Islet of Langerhans (tissue), 1 donor: Measurements from ENCODE around the gene FBN2.
"Not testable (repeated sequence)": the region's sequence is repeated elsewhere in the genome, so short reads cannot be mapped to it uniquely, and the experiment has no call there.

Source experiments
- FAIRE-seq: peaks from one replicate; lab custom pipeline; 2011; peaks lifted over from hg19 to GRCh38; lab: Jason Lieb, UNC

The FBN2 gene

DNA sequence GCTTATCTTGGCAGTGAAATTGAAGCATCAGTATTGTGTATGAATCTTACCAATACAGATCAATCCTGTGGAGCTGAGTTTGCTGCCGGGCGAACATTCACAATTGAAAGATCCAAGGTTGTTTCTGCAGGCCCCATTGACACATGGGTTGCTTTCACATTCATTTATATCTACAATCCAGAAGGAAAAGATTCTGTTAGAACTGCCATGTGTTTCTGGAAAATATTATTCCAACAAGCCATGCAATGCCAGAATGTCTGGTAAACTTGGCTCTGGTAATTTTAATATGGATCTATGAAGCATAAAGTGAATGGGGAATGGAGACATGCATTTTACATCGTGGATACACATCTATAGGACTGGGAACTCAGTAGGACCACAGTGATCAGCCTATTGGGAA, 180.8 kb downstream of the FBN2 start:
- no peak for FAIRE-seq

DNA sequence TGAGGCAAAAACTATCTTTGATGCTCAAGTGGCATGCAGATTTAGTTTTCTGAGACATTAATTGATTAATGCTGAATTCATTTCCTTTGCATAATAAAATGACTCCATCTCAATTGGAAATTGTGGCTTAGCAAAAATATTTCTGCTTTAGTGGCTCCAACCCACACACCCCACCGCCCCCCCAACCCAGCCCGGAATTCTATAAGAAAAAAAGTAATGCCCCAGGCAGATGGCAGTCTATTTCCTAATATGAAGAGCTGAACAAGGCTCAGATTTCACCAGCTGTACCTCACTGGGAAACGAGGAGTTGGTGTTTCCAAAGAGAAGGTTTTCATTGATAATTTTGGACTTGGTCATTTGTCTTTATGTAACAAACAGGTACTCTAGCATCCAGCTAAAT, 182.1 kb downstream of the FBN2 start:
- FAIRE-seq = no peak

DNA sequence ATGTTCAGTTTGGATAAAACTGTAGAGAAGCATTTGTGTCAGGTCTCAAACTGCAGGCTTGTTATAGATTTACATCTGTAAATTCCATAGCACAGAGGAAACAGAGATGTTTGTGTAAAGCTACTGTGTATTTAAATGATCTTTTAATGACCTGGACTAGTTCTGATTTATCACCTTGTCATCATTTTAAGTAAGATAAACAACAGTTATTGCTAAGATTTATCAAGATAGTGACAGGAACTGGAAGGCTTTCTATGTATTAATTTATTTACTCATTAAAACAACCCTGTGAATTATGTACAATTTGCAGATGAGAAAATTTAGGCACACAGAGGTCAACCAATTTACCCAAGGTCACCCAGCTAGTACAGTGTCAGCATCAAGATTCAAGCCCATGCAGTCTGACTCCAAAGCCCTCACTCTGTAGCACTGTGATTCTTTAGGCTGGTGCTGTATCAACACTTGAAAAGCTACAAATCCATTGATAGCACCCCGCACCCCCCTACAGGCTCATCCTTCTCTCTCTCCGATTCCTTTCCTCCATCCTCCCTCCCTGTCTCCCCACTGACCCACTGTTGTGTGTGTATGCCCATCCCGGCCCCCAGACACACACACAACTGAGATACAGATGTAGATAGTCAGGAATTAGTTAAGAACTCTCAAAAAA, 184.5 kb downstream of the FBN2 start:
- no peak for FAIRE-seq

DNA sequence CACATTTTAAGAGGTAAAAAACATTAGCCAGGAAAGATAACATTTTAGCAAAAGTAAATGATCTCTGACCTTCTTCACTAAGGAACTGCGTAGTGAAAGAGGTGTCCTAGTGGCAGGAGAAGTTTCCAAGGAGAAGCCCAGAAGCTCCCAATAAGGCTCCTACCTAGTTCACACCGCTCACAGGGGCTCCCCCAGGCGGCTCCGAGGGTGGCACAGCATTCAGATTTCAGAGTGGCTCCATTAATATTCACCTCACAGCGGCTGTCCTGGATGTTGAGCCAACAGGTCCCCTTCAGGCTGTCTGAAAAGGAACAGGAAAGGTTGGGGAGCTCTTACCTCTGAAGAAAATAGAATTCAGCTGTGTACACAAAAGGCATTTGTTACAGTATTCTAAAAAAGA, 187.3 kb downstream of the FBN2 start:
- no peak for FAIRE-seq

DNA sequence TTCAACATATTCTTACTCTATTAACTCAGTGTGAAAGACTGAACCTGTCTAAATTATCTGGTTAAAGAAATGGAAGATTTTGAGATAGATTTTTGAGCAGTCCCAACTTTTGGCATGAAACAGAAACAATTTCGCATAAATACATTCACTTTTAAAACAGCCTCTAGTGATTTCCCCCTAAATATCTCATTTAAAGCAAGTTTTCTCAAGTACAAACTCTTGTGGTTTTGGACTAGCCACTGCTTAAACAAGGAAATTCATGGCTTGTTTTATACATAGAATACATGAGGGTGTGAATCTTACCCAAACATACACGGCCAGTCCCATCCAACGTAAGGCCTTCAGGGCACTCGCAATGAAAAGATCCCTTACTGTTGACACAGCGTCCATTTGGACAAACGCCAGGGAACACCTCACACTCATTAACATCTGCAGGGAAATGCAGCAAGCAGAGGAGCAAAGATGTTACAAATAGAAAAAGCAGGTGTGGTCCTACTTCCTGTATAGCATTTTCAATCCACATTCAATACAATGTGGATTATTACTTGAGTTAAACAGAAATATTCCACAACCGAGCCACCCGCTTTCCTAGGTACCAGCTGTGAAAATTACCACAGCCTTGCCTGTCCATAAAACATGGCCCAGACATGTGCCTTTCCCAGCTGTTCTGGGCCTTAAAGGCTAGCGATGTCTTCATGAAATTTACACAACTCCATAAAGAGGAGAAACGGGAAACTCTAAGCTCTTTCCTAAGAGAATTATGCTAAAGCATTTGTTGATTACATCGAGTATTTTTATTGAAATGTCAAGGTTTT, 188.8 kb downstream of the FBN2 start:
- FAIRE-seq = no peak

DNA sequence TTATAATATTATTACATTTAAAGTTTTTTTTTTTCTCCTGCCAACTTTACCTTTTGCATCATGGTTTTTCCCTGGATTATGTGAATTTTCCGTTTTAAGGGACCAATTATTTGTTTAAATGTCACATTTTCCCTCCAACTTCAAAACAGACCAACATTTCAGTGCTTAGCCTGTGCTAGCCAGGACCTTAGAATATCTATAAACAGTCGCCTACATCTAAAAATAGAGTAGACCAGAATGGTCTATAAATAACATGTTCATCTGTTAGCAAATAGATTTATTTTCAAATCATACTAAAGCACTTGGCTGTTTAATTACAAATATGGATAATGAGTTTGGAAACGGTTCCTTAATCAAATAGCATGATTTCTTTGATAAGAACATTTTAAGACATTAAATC, 192.0 kb downstream of the FBN2 start:
- no peak for FAIRE-seq

DNA sequence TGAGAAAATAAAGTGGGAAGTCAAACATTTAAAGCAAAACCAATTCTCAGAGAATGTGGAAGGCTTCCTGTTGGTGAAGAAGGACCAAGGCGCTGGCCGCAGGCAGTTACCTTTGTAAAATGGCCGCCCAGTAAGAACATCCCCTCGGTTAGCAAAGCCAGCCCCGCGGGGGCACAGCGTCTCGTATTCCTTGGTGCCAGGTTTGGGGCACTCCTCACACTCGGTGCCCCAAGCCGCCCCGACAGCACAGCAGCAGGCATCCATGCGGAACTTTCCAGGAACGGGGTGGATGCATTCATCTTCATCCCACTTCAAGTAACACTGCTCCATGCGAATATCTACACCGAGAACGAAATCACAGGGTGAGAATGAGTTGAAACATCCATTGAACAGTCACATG, 192.8 kb downstream of the FBN2 start:
- FAIRE-seq = no peak

DNA sequence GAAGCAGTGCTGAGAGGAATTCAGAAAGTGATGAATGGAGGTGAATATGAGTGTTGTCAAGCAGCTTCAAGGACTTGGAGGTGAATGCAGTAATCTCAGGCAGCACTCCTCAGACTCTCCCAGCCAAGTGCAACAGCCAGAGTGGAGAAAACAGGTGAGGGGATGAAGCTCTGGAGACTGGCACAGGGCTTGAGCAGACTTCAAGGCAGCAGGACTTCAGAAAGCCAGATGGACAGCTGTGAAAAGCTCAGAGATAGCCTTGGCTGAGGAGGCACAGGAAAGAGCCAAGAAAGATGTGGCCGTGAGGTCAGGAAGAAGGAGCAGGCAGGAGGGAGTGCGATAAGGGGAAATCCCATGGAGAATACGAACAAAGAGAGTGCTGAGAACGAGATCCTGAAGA, 194.9 kb downstream of the FBN2 start:
- no peak for FAIRE-seq

DNA sequence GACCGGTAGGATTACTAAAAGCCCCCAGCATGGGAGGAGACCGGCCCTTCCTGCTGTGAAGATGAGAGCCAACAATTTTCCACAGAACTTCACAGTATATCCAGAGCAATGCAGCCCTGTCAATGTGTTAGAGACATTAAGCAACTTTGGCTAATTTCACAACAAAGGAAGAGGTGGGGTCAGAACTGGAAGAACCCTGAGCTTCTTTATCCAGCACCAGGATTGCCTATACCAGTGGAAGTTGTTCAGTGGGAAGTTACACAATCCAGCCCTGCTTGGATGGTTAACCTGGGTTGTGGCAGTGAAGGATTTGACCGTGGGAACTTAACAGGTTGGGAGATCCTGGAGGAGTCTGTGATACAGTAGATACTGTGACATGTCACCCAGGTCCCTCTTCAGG, 197.0 kb downstream of the FBN2 start:
- no peak for FAIRE-seq

DNA sequence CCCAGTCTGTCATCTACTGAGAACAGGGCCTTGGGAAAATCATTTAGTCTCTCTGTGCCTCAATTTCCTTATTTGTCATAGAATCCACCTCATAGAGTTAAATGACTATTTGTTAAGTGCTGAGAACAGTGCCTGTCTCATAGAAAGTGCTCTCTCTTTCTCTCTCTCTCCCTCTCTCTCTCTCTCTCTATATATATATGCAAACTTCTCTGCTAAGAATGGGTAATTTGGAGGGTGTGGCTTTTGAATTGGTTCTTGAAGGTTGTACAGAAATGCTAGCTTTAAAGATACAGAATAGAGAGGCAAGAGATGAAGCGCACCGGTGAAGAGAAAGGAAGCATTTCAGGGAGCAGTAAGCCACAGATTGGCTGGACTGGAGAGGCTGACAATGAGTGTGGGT, 197.4 kb downstream of the FBN2 start:
- no peak for FAIRE-seq

DNA sequence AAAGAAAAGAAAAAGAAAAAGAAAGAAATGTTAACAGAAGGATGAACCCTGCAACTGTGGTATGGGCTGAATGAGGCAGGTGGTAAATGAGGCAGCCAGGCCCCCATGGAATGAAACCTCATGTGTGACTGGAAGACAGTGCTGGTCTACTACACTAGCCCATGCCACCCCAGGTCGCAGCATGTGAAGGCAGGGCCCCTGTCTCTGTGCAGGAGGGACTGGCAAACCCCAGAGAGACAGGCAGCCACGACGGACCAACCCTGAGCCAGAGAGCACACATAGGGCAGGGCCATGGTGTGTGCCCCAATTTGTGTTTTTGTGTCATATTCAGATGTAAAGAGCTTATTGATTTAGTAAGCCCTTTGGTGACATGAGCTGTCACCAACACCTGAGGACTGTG, 198.5 kb downstream of the FBN2 start:
- no peak for FAIRE-seq

DNA sequence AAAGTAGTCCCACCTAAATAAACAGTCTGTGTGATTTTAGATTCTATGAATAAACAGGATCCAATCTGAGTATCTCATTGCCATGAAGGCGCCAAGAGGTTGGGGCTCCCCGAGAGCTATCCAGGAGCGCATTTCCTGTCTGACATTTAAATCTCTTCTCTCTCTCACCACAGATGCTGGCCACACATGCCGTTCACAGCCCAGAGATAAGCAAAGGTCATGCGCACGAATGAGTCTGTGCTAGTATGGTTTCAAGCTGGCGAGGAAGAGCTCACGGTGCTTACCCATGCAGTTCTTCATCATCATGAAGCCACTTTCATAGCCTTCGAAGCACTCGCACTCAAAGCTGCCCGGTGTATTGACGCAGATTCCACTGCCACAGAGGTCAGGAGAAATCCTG, 199.4 kb downstream of the FBN2 start:
- no peak for FAIRE-seq

DNA sequence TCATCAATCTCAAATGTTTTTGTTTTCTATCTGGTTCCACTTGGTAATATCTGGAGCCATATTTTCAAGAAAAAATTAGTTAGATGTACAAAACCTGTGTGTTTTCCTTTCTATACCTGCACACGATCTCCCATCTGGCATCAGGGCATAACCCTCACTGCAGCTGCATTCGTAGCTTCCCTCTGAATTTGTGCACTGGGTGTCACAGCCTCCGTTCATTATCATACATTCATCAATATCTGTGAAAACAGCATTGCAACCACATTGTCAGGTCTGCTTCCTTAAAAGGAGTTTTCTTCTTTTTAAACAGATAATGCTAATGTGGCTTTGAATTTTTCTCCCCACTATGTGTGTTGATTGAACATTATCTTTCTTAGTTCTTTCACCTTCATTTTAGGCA, 202.7 kb downstream of the FBN2 start:
- no peak for FAIRE-seq

DNA sequence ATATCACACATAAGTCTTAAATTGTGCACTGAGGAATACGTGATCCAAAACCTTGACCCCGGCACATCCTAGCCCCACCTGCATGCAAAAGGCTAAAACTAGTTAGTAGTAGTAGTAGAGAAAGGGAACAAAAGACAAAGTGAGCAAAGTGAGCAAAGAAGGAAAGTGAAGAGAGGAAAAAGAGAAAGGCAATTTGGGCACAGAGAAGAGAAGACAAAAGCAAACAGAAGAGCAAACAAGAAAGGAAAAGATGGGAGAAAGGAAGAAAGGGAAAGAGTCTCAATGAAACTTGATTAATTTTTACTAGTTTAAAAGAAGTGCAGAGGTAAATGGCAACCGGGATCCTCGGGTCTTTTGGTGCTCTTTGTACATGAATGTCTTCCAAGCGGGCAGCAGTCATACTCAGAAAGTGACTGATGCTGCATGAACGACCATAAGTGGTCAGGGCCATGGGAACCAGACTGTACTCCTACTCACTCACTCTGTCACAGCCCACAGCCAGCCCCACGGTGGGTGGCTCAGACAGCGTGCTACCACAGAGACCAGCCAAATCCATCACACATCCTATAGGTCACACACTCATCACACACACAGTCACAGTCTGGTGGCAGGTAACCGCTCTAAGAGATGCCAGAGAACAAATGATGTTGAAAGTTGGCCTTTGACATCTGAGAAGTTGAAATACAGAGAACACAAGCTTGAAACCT, 203.9 kb downstream of the FBN2 start:
- no peak for FAIRE-seq

DNA sequence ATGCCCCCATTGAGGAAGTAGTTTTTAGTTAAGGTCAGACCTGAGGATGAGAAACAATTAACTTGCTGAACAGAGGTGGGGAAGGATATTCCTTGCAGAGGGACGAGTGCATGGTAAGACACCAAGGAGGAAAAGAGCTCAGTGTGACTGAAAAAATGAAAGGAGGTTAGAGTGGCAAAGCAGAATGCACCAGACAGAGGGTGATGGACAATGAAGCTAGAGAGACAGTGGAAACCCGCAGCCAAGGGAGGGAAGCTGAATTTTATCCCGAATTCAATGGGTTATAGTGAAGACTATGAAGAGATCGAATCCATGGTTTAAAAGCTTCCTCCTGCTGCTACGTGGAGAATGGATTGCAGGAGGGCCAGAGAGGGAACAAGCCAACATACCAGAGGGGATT, 206.8 kb downstream of the FBN2 start:
- no peak for FAIRE-seq

DNA sequence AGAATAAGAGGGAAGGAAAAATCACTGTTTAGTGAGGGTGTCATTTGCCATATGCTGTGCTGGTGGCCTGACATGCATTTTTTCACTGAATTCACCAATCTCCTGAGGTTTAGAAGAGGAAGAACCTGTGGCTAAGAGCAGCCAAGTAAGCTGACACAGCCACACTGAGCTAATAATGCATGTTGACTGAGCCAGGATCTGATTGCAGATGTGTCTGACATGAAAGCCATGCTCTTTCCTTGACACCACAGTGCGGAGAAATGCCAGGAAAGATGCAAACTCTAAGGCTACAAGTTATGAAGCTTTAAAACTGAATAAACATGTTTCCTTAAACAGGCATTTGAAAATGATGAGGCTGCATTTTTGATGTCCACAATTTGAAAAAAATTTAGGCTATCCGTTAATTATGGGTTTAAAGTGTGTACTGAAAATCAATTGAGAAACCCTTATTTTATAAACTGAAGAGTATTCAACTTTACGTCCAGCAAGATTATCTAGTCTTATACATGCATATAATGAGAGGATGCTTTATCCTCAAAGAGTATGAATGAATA, 208.6 kb downstream of the FBN2 start:
- FAIRE-seq = no peak

DNA sequence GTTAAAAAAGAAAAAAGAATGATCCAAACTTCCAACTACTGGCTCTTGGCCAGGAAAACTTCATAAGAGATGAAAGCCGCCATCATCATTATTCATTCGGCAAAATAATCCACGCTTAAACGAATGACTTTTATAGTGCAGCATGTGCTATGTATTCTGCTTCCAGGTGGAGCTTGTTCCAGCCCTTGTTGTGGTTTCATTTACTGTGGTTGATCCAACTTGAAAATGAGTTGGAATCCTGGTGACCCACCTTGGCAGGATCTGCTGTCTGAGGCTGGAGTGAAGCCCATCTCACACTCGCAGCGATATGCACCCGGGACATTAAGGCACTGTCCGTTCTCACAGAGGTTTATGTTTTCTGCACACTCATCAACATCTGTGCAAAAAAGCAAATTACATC, 209.6 kb downstream of the FBN2 start:
- FAIRE-seq = no peak

DNA sequence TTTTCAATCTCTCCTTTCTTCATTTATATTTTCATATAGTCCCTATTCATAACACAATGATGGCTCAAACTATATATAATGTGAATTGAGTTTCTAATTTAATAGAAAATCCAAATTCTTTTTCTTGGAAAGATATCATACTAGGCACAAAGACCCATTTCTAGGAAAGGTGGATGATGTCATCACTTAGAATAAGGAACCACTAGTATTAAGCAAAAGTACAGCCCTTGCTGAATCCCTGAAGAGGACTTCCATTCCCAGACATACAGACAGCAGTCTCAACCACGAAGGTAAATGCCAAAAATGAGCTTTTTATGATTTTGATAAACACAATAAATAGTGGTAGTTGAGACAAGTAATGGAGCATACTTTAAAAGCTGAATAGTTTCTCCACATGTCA, 210.0 kb downstream of the FBN2 start:
- no peak for FAIRE-seq

DNA sequence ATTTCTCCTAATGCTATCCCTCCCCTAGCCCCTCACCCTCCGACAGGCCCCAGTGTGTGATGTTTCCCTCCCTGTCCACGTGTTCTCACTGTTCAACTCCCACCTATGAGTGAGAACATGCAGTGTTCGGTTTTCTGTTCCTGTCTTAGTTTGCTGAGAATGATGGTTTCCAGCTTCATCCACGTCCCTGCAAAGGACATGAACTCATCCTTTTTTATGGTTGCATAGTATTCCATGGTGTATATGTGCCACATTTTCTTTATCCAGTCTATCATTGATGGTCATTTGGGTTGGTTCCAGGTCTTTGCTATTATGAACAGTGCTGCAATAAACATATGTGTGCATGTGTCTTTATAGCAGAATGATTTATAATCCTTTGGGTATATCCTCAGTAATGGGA, 216.6 kb downstream of the FBN2 start:
- FAIRE-seq = not testable (repeated sequence)

DNA sequence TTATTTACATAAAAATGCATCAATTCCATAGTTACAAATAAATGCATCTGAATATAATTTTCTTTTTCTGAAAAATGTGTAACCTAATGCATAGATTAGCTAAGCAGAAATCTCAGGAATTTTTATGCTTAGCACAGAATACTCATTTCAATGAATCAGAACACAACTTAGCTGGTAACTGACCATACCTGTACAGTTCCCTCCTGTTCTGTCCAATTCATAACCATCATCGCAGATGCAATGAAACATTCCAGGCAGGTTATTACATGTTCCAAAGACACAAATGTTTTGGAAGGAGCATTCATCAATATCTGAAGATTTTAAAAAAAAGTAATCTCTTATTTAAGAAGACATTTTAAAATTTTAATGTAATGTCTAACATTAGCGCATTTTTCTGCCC, 219.4 kb downstream of the FBN2 start:
- no peak for FAIRE-seq

DNA sequence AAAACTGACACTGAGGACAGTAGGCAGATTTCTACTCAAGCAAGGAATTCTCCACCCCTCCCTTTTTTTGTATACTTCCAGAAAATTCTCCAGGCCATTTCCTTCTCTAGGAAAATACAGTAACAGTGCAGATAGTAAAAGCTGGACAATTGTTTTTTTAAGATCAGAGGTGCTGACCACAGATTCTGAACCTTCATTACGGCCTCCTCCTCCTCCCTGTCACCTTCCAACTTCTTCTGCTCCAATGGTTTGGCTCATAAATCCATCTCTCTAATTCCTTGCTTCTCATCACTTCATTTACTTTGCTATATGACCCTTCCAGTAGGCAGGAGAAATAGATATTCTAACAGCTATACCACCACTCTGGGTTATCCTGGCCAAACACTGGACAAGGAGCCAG, 220.6 kb downstream of the FBN2 start:
- no peak for FAIRE-seq

DNA sequence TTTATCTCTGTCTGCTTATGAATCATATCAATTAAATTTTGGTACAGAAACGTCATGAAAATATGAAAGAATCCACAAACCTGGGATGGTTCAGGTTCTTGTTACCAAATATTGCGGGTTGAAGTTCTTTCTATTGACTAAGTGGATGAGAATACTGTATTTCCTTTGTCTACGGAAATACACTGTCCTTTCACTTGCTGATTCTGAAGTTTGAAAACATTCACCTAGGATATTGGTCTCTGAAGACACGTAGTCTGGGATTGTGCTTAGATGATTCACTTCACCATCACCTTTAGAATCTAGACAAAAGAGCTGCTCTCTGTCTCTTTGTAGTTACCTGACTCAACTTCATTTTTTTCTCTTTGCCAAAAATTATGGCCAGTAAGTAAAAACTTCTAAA, 222.4 kb downstream of the FBN2 start:
- no peak for FAIRE-seq

DNA sequence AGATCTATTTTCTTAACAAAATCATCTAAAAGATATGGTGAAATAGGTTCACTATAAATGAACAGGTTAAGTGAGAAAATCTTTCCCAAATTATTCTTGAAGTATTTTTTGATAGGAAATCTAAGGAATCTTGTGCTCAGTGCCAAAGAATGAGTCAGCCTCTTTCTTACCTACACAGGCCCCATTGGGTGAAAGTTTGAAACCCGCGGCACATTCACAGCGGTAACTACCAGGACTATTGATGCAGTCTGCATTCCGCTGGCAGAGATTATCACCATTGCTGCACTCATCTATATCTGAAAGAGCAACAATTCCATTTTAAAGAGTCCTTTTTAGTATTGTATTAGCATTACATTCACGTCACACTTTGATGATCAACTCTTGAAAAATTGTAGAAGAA, 232.7 kb downstream of the FBN2 start:
- no peak for FAIRE-seq
